ENCODE measurements around the gene IKZF3. TPM values are rescaled to one million over a fixed set of nuclear protein-coding genes. Genes with fewer than 3 reads are reported as not detected.

Gene IKZF3
- polyA plus RNA-seq, 1 donor (not counting 4 experiments of a cell fraction or from before 2014, with no cell fraction given): not detected

- H3K4me3 ChIP-seq (ENCODE audit: control insufficient read depth in 2 of 3, extremely low read depth in 1 of 3, insufficient read depth in 2 of 3, low read depth in 1 of 3, low read length in 3 of 3): no peak overlapping the region
- H3K9me3 ChIP-seq (ENCODE audit: control insufficient read depth, low read depth, low read length): peaks cover 14% of the 10 kb centered on the region
- H3K4me2 ChIP-seq (ENCODE audit: control insufficient read depth, extremely low read depth, insufficient read depth, low read depth, low read length): peak overlapping the region; percentile 4
- no peaks in the 10 kb centered on the region for H3K9me1 ChIP-seq (ENCODE audit: control insufficient read depth, extremely low read depth, insufficient read depth, low read length)
- DNase-seq (ENCODE audit: low read depth, low spot score) (no peak), FAIRE-seq (no peak)
- H3K79me2 ChIP-seq (ENCODE audit: control insufficient read depth, insufficient read depth, low read length): no peaks in the 10 kb centered on the region
- H3K27me3 ChIP-seq (ENCODE audit: control insufficient read depth, extremely low read depth, insufficient read depth, low read length): peaks cover 81% of the 10 kb centered on the region
- dilution Hi-C loops (cut with MboI; ENCODE audit: extremely low pct_ligation_motif_present, low sequenced_read_pairs): no loop called here
- TF ChIP-seq EZH2 (IDR thresholded peaks at IDR 0.05; ENCODE audit: low read length): no peak
- TF ChIP-seq CTCF (optimal IDR thresholded peaks at IDR 0.05 in 1 of 3, IDR thresholded peaks at IDR 0.05 in 1 of 3, conservative IDR thresholded peaks at IDR 0.05 in 1 of 3; ENCODE audit: extremely low read depth in 1 of 3, insufficient read depth in 2 of 3, low read length in 3 of 3): no peak
- no peak overlapping the region for H3K27ac ChIP-seq (ENCODE audit: control insufficient read depth, insufficient read depth, low read length)
- peaks cover 6% of the 10 kb centered on the region for H3K4me1 ChIP-seq (ENCODE audit: control insufficient read depth, extremely low read depth, insufficient read depth, low read length)
- peaks cover 3% of the 10 kb centered on the region for H4K20me1 ChIP-seq (ENCODE audit: control insufficient read depth, extremely low read depth, insufficient read depth, low read length)
- H3K36me3 ChIP-seq (ENCODE audit: control insufficient read depth in 2 of 2, extremely low read depth in 1 of 2, insufficient read depth in 2 of 2, low read length in 2 of 2): no peaks in the 10 kb centered on the region
- no peak overlapping the region for H3K9ac ChIP-seq (ENCODE audit: control insufficient read depth, extremely low read depth, insufficient read depth, low read length)
- no peak overlapping the region for H2AFZ ChIP-seq (ENCODE audit: control insufficient read depth, low read length)
Observed at GRCh38 chr17:39763051-39763820, 100.9 kb downstream of the IKZF3 start.

- DNase-seq (ENCODE audit: low read depth, low spot score): no peak
- H3K4me2 ChIP-seq (ENCODE audit: control insufficient read depth, extremely low read depth, insufficient read depth, low read depth, low read length): no peak overlapping the region
- no peak overlapping the region for H3K27ac ChIP-seq (ENCODE audit: control insufficient read depth, insufficient read depth, low read length)
- H3K36me3 ChIP-seq (ENCODE audit: control insufficient read depth in 2 of 2, extremely low read depth in 1 of 2, insufficient read depth in 2 of 2, low read length in 2 of 2): no peaks in the 10 kb centered on the region
- TF ChIP-seq EZH2 (IDR thresholded peaks at IDR 0.05; ENCODE audit: low read length) (no peak), CTCF (optimal IDR thresholded peaks at IDR 0.05 in 1 of 3, IDR thresholded peaks at IDR 0.05 in 1 of 3, conservative IDR thresholded peaks at IDR 0.05 in 1 of 3; ENCODE audit: extremely low read depth in 1 of 3, insufficient read depth in 2 of 3, low read length in 3 of 3) (no peak)
- FAIRE-seq: no peak
- H3K9me3 ChIP-seq (ENCODE audit: control insufficient read depth, low read depth, low read length): peaks cover 14% of the 10 kb centered on the region
- dilution Hi-C loops (cut with MboI; ENCODE audit: extremely low pct_ligation_motif_present, low sequenced_read_pairs): no loop called here
- H3K27me3 ChIP-seq (ENCODE audit: control insufficient read depth, extremely low read depth, insufficient read depth, low read length): peaks cover 77% of the 10 kb centered on the region
- H3K79me2 ChIP-seq (ENCODE audit: control insufficient read depth, insufficient read depth, low read length): no peaks in the 10 kb centered on the region
- no peaks in the 10 kb centered on the region for H3K9me1 ChIP-seq (ENCODE audit: control insufficient read depth, extremely low read depth, insufficient read depth, low read length)
- no peak overlapping the region for H2AFZ ChIP-seq (ENCODE audit: control insufficient read depth, low read length)
- peaks cover 3% of the 10 kb centered on the region for H4K20me1 ChIP-seq (ENCODE audit: control insufficient read depth, extremely low read depth, insufficient read depth, low read length)
- H3K9ac ChIP-seq (ENCODE audit: control insufficient read depth, extremely low read depth, insufficient read depth, low read length): no peak overlapping the region
- no peak overlapping the region for H3K4me3 ChIP-seq (ENCODE audit: control insufficient read depth in 2 of 3, extremely low read depth in 1 of 3, insufficient read depth in 2 of 3, low read depth in 1 of 3, low read length in 3 of 3)
- peaks cover 6% of the 10 kb centered on the region for H3K4me1 ChIP-seq (ENCODE audit: control insufficient read depth, extremely low read depth, insufficient read depth, low read length)
Observed at GRCh38 chr17:39761861-39762496, 102.1 kb downstream of the IKZF3 start.

All from keratinocyte (primary cell).